ENCODE results near the gene KLHL35.

DNA sequence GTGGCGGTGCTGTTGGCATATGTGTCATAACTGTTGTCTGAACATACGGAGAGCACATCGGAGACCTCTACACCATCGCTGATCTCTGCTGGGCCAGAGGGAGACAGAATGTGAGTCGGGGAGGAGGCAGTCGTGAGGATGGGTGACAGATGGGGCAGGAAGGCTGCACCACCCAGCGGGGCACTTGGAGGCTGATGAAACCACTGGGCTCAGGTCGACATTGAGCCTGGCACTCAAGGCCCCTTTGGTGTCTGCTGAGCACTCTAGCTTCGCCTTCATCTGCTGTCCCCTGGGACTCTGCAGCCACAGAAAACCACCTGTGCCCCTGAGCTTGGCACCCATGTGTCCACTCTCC is 2.5 kb upstream of the KLHL35 start:
- TF ChIP-seq, protein P1, sequence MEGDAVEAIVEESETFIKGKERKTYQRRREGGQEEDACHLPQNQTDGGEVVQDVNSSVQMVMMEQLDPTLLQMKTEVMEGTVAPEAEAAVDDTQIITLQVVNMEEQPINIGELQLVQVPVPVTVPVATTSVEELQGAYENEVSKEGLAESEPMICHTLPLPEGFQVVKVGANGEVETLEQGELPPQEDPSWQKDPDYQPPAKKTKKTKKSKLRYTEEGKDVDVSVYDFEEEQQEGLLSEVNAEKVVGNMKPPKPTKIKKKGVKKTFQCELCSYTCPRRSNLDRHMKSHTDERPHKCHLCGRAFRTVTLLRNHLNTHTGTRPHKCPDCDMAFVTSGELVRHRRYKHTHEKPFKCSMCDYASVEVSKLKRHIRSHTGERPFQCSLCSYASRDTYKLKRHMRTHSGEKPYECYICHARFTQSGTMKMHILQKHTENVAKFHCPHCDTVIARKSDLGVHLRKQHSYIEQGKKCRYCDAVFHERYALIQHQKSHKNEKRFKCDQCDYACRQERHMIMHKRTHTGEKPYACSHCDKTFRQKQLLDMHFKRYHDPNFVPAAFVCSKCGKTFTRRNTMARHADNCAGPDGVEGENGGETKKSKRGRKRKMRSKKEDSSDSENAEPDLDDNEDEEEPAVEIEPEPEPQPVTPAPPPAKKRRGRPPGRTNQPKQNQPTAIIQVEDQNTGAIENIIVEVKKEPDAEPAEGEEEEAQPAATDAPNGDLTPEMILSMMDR (IDR thresholded peaks at IDR 0.05; ENCODE audit: poor library complexity) = no peak
- TF ChIP-seq EZH2phosphoT487 (IDR thresholded peaks at IDR 0.05; ENCODE audit: low read depth, severe bottlenecking, unreplicated experiment) = no peak
